Mesenchymal stem cell (in vitro differentiated cells and primary cell): ENCODE measurements around the gene KIAA1614.

ENCODE experiments used
- DNase-seq: peaks from one replicate; pipeline ENCODE4 v3.0.0-alpha.2; 2013
- H2AFZ ChIP-seq: one replicate; pipeline ENCODE4 v1.6.1; 2013; ENCODE audit warnings: low read depth, mild to moderate bottlenecking, control low read depth, inconsistent platforms, low read length, moderate library complexity
- H2AK5ac ChIP-seq: 2 replicates; pipeline ENCODE4 v1.6.1; 2013; ENCODE audit warnings: low read length, moderate library complexity, mild to moderate bottlenecking, inconsistent platforms; ENCODE audit not compliant: severe bottlenecking
- H2BK120ac ChIP-seq: one replicate; pipeline ENCODE4 v1.6.1; 2013; ENCODE audit warnings: low read depth, mild to moderate bottlenecking, inconsistent platforms, low read length, moderate library complexity
- H2BK12ac ChIP-seq, 2 experiments: one replicate each; pipeline ENCODE4 v1.6.1; 2013; ENCODE audit warnings: inconsistent platforms in 2 of 2, low read length in 2 of 2, mild to moderate bottlenecking in 2 of 2, moderate library complexity in 2 of 2, control low read depth in 1 of 2
- H2BK15ac ChIP-seq: one replicate; pipeline ENCODE4 v1.6.1; 2013; ENCODE audit warnings: mild to moderate bottlenecking, low read depth, inconsistent platforms; ENCODE audit not compliant: poor library complexity, severe bottlenecking
- H2BK5ac ChIP-seq: 2 replicates; pipeline ENCODE4 v1.6.1; 2013; ENCODE audit warnings: low read depth, mild to moderate bottlenecking, low read length, control low read depth, inconsistent platforms; ENCODE audit not compliant: poor library complexity, severe bottlenecking
- H3K14ac ChIP-seq, 2 experiments: one replicate each; pipeline ENCODE4 v1.6.1; 2013; ENCODE audit warnings: inconsistent platforms in 2 of 2, low read length in 2 of 2, control low read depth in 1 of 2, mild to moderate bottlenecking in 1 of 2, moderate library complexity in 1 of 2
- H3K18ac ChIP-seq, 2 experiments: one replicate each; pipeline ENCODE4 v1.6.1; 2013; ENCODE audit warnings: inconsistent platforms in 2 of 2, low read length in 2 of 2, control low read depth in 1 of 2, low read depth in 1 of 2, mild to moderate bottlenecking in 1 of 2
- H3K23ac ChIP-seq, 2 experiments: one replicate each; pipeline ENCODE4 v1.6.1; 2013; ENCODE audit warnings: inconsistent platforms in 2 of 2, low read length in 2 of 2, mild to moderate bottlenecking in 2 of 2, moderate library complexity in 2 of 2, control low read depth in 1 of 2
- H3K27ac ChIP-seq: 2 replicates; pipeline ENCODE4 v1.5.1; 2013; ENCODE audit warnings: mild to moderate bottlenecking, moderate library complexity, low read length, control low read depth, inconsistent platforms; ENCODE audit not compliant: poor library complexity, severe bottlenecking
- H3K27me3 ChIP-seq, 2 experiments: 2 replicates each; pipeline versions ENCODE4 v1.6.1 to v1.7.0; 2013; ENCODE audit warnings: low read length in 2 of 2, mild to moderate bottlenecking in 2 of 2, moderate library complexity in 2 of 2, control low read depth in 1 of 2, inconsistent platforms in 1 of 2; ENCODE audit not compliant: control insufficient read depth in 1 of 2, insufficient read depth in 1 of 2
- H3K36me3 ChIP-seq, 2 experiments: 2 replicates each; pipeline versions ENCODE4 v1.6.1 to v1.7.0; 2013; ENCODE audit warnings: low read length in 2 of 2, control low read depth in 1 of 2, inconsistent platforms in 1 of 2, low read depth in 1 of 2, mild to moderate bottlenecking in 1 of 2; ENCODE audit not compliant: insufficient read depth in 2 of 2, control insufficient read depth in 1 of 2
- H3K4ac ChIP-seq, 2 experiments: one replicate each; pipeline ENCODE4 v1.6.1; 2013; ENCODE audit warnings: inconsistent platforms in 2 of 2, low read length in 2 of 2, mild to moderate bottlenecking in 2 of 2, moderate library complexity in 2 of 2, control low read depth in 1 of 2, low read depth in 1 of 2
- H3K4me1 ChIP-seq: 2 replicates; pipeline ENCODE4 v1.6.1; 2013; ENCODE audit warnings: low read depth, low read length, control low read depth; ENCODE audit not compliant: control insufficient read depth, insufficient read depth
- H3K4me2 ChIP-seq: 2 replicates; pipeline ENCODE4 v1.6.1; 2013; ENCODE audit warnings: low read length, mild to moderate bottlenecking, inconsistent platforms; ENCODE audit not compliant: poor library complexity, severe bottlenecking
- H3K4me3 ChIP-seq, 2 experiments: 2 replicates each; pipeline versions ENCODE4 v1.5.1 to v1.7.0; 2013; ENCODE audit warnings: low read length in 2 of 2, mild to moderate bottlenecking in 2 of 2, control low read depth in 1 of 2, low read depth in 1 of 2; ENCODE audit not compliant: insufficient read depth in 1 of 2
- H3K79me1 ChIP-seq: replicated peaks from 2 replicates; pipeline ENCODE4 v1.6.1; 2013; ENCODE audit warnings: mild to moderate bottlenecking, control low read depth, low read length, inconsistent platforms; ENCODE audit not compliant: poor library complexity, severe bottlenecking
- H3K9ac ChIP-seq: 2 replicates; pipeline ENCODE4 v1.7.0; 2013; ENCODE audit warnings: mild to moderate bottlenecking, low read length, moderate library complexity
- H3K9me3 ChIP-seq: 2 replicates; pipeline ENCODE4 v1.7.0; 2013; ENCODE audit warnings: mild to moderate bottlenecking, low read length; ENCODE audit not compliant: control insufficient read depth
- H4K8ac ChIP-seq: one replicate; pipeline ENCODE4 v1.6.1; 2013; ENCODE audit warnings: inconsistent platforms, mild to moderate bottlenecking, low read length, moderate library complexity
- H4K91ac ChIP-seq: one replicate; pipeline ENCODE4 v1.6.1; 2013; ENCODE audit warnings: mild to moderate bottlenecking, low read length, inconsistent platforms
- WGBS: methylation state at CpG from one replicate; pipeline ENCODE4 v1.1.7; 2013; ENCODE audit warnings: mixed read lengths; 5-methylcytosine and 5-hydroxymethylcytosine counted together

Gene KIAA1614

DNA sequence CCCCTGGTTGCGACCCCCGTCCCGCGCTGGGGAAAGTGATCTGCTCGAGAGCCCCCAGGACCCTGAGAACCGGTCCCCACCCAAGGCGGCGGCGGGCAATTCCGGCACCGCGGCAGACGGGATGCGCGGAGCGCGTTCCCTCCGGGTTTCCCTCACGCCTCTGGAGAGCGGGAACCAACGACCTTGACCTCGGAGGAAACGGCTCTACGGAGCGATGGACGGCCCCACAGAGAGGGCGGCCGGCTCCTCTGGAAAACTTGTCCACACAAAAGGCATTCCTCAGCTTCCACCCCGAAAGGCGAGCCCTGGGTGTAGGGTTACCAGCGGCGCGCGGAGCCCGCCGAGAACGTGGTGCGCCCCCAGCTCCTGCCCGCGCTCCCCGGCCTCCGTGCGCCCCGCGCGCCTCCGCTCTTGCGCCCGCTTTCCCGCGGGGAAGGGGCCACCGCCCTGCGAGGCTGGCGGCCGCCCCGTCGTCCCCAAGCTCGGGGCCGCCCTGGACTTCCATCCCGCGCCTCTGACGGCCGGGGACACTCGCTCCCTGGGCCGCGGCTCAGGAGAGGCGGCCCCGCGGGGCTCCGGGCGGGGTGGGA is 391 bp upstream of the KIAA1614 start:
- Histone ChIP-seq H3K4me1 (peaks cover 16% of the 10 kb centered on the region), H3K14ac (peak overlapping the region; percentile 55 to 64), H3K4me3 (peak overlapping the region; percentile 79 to 86), H2BK15ac (peak overlapping the region; percentile 95), H4K91ac (peak overlapping the region; percentile 80), H3K79me1 (peaks cover 10% of the 10 kb centered on the region), H2BK120ac (peak overlapping the region; percentile 91), H3K36me3 (peaks cover 12 to 13% of the 10 kb centered on the region in 2 experiments), H2AFZ (peak overlapping the region; percentile 78), H3K23ac (peak overlapping the region; percentile 39 to 94), H3K27ac (peak overlapping the region; percentile 43), H3K4me2 (peak overlapping the region; percentile 91), H3K27me3 (no peaks in the 10 kb centered on the region), H3K18ac (peak overlapping the region; percentile 86 to 93), H4K8ac (peak overlapping the region; percentile 97), H2BK12ac (peak overlapping the region in 1 of 2 experiments; percentile 52), H3K4ac (peak overlapping the region; percentile 78 to 87), H2BK5ac (peak overlapping the region; percentile 12), H3K9ac (peak overlapping the region; percentile 91), H2AK5ac (no peak overlapping the region), H3K9me3 (no peaks in the 10 kb centered on the region)
- peak; percentile 60 for DNase-seq
- 1% methylated on average over 57 of the region's 71 CpGs for WGBS

DNA sequence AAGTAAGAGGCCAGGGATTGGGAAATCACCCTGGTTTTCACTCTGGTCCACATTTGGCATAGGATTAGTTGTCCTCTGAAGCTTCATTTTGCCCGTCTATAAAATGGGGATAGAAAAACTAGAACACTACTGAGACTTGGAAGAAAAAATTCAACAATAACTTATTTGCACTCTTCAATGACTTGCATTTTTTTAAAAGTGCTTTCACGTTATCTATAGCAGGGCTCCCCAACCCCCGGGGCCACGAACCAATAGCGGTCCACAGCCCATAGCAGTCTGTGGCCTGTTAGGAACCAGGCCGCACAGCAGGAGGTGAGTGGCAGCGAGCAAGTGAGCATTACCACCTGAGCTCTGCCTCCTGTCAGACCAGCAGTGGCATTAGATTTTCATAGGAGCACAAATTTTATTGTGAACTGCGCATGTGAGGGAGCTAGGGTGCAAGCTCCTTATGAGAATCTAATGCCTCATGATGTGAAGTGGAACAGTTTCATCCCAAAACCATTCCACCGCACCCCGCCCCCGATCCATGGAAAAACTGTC is 2.8 kb downstream of the KIAA1614 start:
- Histone ChIP-seq H2BK5ac (no peak overlapping the region), H3K23ac (no peak overlapping the region), H2BK12ac (no peak overlapping the region), H2BK15ac (no peak overlapping the region), H3K27ac (no peak overlapping the region), H3K4me2 (no peak overlapping the region), H2AFZ (no peak overlapping the region), H2BK120ac (no peak overlapping the region), H3K18ac (no peak overlapping the region), H3K9me3 (no peaks in the 10 kb centered on the region), H3K4me3 (no peak overlapping the region), H4K91ac (no peak overlapping the region), H3K14ac (no peak overlapping the region), H2AK5ac (no peak overlapping the region), H3K9ac (no peak overlapping the region), H3K36me3 (peaks cover 24 to 36% of the 10 kb centered on the region in 2 experiments), H3K4ac (no peak overlapping the region), H3K27me3 (no peaks in the 10 kb centered on the region), H3K4me1 (peaks cover 18% of the 10 kb centered on the region), H4K8ac (no peak overlapping the region), H3K79me1 (peaks cover 10% of the 10 kb centered on the region)
- no peak for DNase-seq
- 96% methylated on average over 11 of the region's 11 CpGs for WGBS

DNA sequence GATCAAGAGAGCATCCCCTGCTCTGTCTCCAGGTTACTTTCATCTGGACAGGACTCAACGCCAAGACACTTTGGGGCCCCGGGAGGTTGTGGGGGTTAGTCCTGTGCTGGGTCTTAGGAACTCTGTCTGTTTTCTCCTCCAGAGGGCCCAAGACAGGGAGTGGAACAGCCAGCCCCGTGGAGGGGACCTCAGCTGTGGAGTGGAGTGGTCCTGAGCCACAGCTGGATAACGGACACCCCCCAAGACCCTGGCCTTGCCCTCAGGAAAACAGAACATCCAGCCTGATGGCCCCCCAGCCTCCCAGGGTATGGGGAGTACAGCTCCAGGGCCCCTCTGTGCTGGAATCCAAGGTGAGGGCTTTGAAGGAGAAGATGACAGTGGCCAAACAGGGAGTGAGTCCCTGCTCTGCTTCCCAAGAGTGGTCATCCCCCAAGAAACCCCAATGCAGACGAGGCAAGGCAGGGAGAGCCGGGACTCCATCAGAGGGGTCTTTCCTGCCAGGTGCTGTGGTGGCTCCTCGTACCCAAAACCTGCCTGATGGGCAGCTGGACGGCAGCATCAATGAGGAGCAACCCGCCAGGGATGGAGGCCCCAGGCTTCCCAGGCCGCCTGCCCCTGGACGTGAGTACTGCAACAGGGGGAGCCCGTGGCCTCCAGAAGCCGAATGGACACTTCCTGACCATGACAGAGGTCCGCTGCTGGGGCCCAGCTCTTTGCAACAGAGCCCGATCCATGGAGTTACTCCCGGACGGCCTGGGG is 3.5 kb downstream of the KIAA1614 start:
- no peak overlapping the region for H2BK15ac ChIP-seq
- H4K8ac ChIP-seq, result no peak overlapping the region
- no peak overlapping the region for H3K9ac ChIP-seq
- H3K14ac ChIP-seq, result no peak overlapping the region
- H3K27ac ChIP-seq, result no peak overlapping the region
- no peak overlapping the region for H2BK120ac ChIP-seq
- H3K4me1 ChIP-seq, result peaks cover 15% of the 10 kb centered on the region
- no peak overlapping the region for H3K4ac ChIP-seq
- H3K36me3 ChIP-seq, result peaks cover 24 to 36% of the 10 kb centered on the region in 2 experiments
- no peak overlapping the region for H3K4me3 ChIP-seq
- no peak overlapping the region for H2BK5ac ChIP-seq
- peaks cover 6% of the 10 kb centered on the region for H3K79me1 ChIP-seq
- 94% methylated on average over 17 of the region's 17 CpGs for WGBS
- no peaks in the 10 kb centered on the region for H3K9me3 ChIP-seq
- no peaks in the 10 kb centered on the region for H3K27me3 ChIP-seq
- H2AFZ ChIP-seq, result no peak overlapping the region
- no peak overlapping the region for H4K91ac ChIP-seq
- no peak overlapping the region for H3K4me2 ChIP-seq
- no peak for DNase-seq
- no peak overlapping the region for H2BK12ac ChIP-seq
- no peak overlapping the region for H2AK5ac ChIP-seq
- H3K18ac ChIP-seq, result no peak overlapping the region
- no peak overlapping the region for H3K23ac ChIP-seq

- Histone ChIP-seq H3K4me2 (no peak overlapping the region), H3K9ac (no peak overlapping the region), H2BK120ac (no peak overlapping the region), H2BK12ac (no peak overlapping the region), H3K4ac (no peak overlapping the region), H3K18ac (no peak overlapping the region), H3K79me1 (peaks cover 6% of the 10 kb centered on the region), H2BK5ac (no peak overlapping the region), H4K91ac (no peak overlapping the region), H2AK5ac (no peak overlapping the region), H3K4me3 (no peak overlapping the region), H4K8ac (no peak overlapping the region), H3K23ac (no peak overlapping the region), H3K9me3 (no peaks in the 10 kb centered on the region), H3K4me1 (peaks cover 15% of the 10 kb centered on the region), H2BK15ac (no peak overlapping the region), H3K27me3 (no peaks in the 10 kb centered on the region), H3K27ac (no peak overlapping the region), H3K14ac (no peak overlapping the region), H2AFZ (no peak overlapping the region), H3K36me3 (peaks cover 24 to 36% of the 10 kb centered on the region in 2 experiments)
- DNase-seq, result no peak
- 91% methylated on average over 10 of the region's 10 CpGs for WGBS
Measured at GRCh38 chr1:180916771-180917170, 4.1 kb downstream of the KIAA1614 start.
